LNCAP (cell line): ENCODE data around the gene PYGB.

Source experiments
- TF ChIP-seq, protein P1 (sequence below): fragments of 450-650 bp; IDR thresholded peaks from 2 replicates; pipeline ENCODE4 v1.5.1; 2017; ENCODE audit warnings: mild to moderate bottlenecking

Gene PYGB

DNA sequence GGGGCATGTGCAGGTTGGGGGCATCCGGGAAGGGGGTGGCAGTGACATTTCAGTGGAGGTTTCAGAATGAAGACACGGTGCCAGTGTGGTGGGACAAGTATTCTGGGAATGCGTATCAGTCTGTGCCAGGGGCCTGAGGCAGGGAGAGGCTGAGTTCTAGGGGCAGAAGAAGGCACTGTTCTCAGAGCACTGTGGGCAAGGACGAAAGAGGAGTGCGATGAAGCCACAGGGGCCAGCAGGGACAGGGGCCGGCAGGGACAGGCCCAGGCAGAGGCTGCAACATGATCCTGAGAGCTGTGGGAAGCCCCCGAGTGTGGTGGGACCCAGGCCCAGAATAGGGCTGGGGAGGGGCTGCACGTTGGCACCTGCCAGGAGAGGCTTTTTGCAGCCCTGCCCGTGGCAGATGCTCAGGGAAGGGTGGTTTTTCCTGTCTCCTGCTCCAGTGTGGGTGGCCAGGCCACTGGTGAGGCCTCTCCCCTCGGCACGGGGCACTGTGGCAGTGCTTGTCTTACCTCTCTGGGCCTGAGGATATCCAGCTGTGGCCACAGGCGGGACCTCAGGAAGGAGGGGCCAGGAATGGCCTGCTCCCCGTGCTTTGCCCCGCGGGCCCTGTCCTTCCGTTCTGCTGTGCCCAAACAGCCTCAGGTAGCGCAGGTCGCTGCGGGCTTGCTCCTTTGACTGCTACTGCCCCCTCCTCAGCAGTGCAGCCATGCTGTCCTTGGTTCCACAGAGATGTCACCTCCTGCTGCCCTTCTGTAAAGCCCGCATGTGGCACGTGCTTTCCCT is 42.4 kb upstream of the PYGB start:
- TF ChIP-seq, protein P1, sequence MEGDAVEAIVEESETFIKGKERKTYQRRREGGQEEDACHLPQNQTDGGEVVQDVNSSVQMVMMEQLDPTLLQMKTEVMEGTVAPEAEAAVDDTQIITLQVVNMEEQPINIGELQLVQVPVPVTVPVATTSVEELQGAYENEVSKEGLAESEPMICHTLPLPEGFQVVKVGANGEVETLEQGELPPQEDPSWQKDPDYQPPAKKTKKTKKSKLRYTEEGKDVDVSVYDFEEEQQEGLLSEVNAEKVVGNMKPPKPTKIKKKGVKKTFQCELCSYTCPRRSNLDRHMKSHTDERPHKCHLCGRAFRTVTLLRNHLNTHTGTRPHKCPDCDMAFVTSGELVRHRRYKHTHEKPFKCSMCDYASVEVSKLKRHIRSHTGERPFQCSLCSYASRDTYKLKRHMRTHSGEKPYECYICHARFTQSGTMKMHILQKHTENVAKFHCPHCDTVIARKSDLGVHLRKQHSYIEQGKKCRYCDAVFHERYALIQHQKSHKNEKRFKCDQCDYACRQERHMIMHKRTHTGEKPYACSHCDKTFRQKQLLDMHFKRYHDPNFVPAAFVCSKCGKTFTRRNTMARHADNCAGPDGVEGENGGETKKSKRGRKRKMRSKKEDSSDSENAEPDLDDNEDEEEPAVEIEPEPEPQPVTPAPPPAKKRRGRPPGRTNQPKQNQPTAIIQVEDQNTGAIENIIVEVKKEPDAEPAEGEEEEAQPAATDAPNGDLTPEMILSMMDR = no peak

DNA sequence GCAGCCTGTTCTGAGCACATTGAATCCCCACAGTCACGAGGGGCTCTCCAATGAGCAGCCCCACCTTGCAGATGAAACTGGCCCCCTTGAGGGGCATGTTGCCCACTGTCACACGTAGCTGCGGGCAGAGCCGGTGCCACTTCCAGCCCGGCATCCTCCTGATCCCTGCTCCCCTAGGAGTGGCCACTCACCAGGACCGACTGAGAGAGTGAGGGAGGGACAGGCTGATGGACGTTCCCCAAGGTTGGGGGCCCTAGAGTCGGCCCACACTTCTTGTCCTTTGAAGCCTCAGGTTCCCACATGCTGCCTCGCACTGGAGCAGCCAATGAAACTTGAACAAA is 41.9 kb upstream of the PYGB start:
- TF ChIP-seq, protein P1 = no peak

DNA sequence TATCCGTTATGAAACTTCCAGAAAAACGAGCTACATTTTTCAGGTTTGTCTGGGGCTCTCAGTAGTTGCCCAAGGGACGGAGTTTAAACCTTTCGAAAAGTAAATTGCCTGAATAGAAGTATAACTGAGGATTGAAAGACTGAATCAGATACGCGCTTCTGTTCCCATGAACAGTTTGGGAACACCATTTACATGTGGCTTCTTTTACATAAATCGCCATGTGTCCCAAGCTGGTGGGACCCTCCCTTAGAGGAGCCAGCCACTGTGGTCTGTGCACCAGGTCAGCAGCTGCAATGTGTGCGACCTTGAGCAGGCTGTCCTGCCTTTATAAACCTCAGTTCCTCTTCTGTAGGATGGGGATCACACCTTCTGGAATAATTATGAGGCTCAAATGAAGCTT is 41.3 kb upstream of the PYGB start:
- TF ChIP-seq, protein P1 = no peak

DNA sequence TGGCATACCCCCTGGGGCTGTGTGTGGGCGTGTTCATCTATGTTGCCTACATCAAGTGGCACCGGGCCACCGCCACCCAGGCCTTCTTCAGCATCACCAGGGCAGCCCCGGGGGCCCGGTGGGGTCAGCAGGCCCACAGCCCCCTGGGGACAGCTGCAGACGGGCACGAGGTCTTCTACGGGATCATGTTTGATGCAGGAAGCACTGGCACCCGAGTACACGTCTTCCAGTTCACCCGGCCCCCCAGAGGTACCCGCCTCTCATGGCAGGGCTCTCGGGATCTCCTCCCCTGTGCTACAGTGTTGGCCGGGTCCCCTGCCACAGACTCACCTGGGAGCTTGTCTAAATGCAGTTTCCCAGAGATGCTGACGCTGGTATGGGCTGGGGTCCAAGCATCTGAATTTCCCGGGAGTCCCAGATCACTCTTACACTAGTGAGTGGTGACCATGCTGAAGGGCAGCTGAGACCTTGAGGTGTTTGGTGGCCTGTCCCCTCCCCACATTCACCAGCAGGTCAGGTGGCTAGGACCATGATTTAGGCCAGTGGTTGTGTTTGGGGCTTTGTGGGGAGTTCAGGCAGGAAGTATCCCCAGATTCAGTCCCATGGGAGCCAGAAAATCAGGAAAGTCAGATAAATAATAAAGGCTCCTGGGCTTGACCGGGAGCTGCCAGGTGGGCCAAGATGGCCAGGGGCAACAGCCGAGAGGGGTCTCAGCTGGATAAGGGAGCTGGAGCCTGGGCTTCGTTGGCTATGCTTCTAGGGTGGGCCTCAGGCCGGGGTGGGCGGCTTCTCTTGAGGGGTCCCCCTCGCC is 40.5 kb upstream of the PYGB start:
- TF ChIP-seq, protein P1 = no peak

- TF ChIP-seq, protein P1 = no peak
Observed at GRCh38 chr20:25207960-25208534, 39.8 kb upstream of the PYGB start.

GRCh38 chr20:25209400-25209799 is 38.5 kb upstream of the PYGB start:
- TF ChIP-seq, protein P1 = no peak

- TF ChIP-seq, protein P1 = no peak
Observed at GRCh38 chr20:25209911-25210310, 38.0 kb upstream of the PYGB start.
